ENCODE measurements around the gene SHBG. TPM values are rescaled to one million over a fixed set of nuclear protein-coding genes. Genes with fewer than 3 reads are reported as not detected.

SHBG gene
- total RNA-seq, 1 donor from 2014 or later, result not detected

GRCh38 chr17:7626307-7626706, 3.6 kb upstream of the SHBG start:
- peak; percentile 6 to 18 for ATAC-seq
- Histone ChIP-seq H3K4me3 (peak overlapping the region; percentile 78), H3K4me1 (peaks cover 17% of the 10 kb centered on the region), H3K27ac (peak overlapping the region; percentile 93), H3K36me3 (peaks cover 12% of the 10 kb centered on the region), H3K9me3 (no peaks in the 10 kb centered on the region), H3K27me3 (ENCODE audit: low read depth) (no peaks in the 10 kb centered on the region)
- peak; percentile 66 for DNase-seq
- intact Hi-C loops (cut with DNase I), result no loop called here
- TF ChIP-seq CTCF (IDR thresholded peaks at IDR 0.05), result no peak

GRCh38 chr17:7626956-7627249, 3.0 kb upstream of the SHBG start:
- intact Hi-C loops (cut with DNase I), result no loop called here
- Histone ChIP-seq H3K27me3 (ENCODE audit: low read depth) (no peaks in the 10 kb centered on the region), H3K36me3 (peaks cover 12% of the 10 kb centered on the region), H3K9me3 (no peaks in the 10 kb centered on the region), H3K27ac (peak overlapping the region; percentile 93), H3K4me1 (peaks cover 17% of the 10 kb centered on the region), H3K4me3 (peak overlapping the region; percentile 78)
- no peak for ATAC-seq
- no peak for DNase-seq
- no peak for TF ChIP-seq CTCF (IDR thresholded peaks at IDR 0.05)

GRCh38 chr17:7627250-7628121, 2.4 kb upstream of the SHBG start, which contains the start of gene SAT2:
SAT2 (minus strand) TSS chr17:7627821; CDS start chr17:7627635, 186 bp downstream.
- H3K9me3 ChIP-seq, result no peaks in the 10 kb centered on the region
- peaks cover 12% of the 10 kb centered on the region for H3K36me3 ChIP-seq
- no peak for TF ChIP-seq CTCF (IDR thresholded peaks at IDR 0.05)
- ATAC-seq, result peak; percentile 98 to 99
- H3K4me1 ChIP-seq, result peaks cover 17% of the 10 kb centered on the region
- peak; percentile 95 for DNase-seq
- H3K27me3 ChIP-seq (ENCODE audit: low read depth), result no peaks in the 10 kb centered on the region
- intact Hi-C loops (cut with DNase I), result no loop called here
- peak within 1 kb of the TSS; percentile 93 for H3K27ac ChIP-seq
- peak within 1 kb of the TSS; percentile 78 for H3K4me3 ChIP-seq

- ATAC-seq (no peak), DNase-seq (no peak)
- H3K27me3 ChIP-seq (ENCODE audit: low read depth), result no peaks in the 10 kb centered on the region
- TF ChIP-seq CTCF (IDR thresholded peaks at IDR 0.05), result no peak
- H3K4me3 ChIP-seq, result no peak overlapping the region
- no peak overlapping the region for H3K27ac ChIP-seq
- no peaks in the 10 kb centered on the region for H3K9me3 ChIP-seq
- intact Hi-C loops (cut with DNase I), result no loop called here
- H3K4me1 ChIP-seq, result peaks cover 10% of the 10 kb centered on the region
- H3K36me3 ChIP-seq, result no peaks in the 10 kb centered on the region
Measured at GRCh38 chr17:7631398-7632380, 1.8 kb downstream of the SHBG start.

GRCh38 chr17:7632492-7632894, 2.6 kb downstream of the SHBG start:
- H3K9me3 ChIP-seq, result no peaks in the 10 kb centered on the region
- no peak overlapping the region for H3K27ac ChIP-seq
- peak; percentile 45 for TF ChIP-seq CTCF (IDR thresholded peaks at IDR 0.05)
- DNase-seq (peak; percentile 48), ATAC-seq (peak; percentile 46 to 50)
- H3K4me1 ChIP-seq, result peaks cover 6% of the 10 kb centered on the region
- H3K27me3 ChIP-seq (ENCODE audit: low read depth), result no peaks in the 10 kb centered on the region
- no peak overlapping the region for H3K4me3 ChIP-seq
- no peaks in the 10 kb centered on the region for H3K36me3 ChIP-seq
- intact Hi-C loops (cut with DNase I), result no loop called here
